Measurements from ENCODE around the gene RPL28.

RPL28 gene

DNA sequence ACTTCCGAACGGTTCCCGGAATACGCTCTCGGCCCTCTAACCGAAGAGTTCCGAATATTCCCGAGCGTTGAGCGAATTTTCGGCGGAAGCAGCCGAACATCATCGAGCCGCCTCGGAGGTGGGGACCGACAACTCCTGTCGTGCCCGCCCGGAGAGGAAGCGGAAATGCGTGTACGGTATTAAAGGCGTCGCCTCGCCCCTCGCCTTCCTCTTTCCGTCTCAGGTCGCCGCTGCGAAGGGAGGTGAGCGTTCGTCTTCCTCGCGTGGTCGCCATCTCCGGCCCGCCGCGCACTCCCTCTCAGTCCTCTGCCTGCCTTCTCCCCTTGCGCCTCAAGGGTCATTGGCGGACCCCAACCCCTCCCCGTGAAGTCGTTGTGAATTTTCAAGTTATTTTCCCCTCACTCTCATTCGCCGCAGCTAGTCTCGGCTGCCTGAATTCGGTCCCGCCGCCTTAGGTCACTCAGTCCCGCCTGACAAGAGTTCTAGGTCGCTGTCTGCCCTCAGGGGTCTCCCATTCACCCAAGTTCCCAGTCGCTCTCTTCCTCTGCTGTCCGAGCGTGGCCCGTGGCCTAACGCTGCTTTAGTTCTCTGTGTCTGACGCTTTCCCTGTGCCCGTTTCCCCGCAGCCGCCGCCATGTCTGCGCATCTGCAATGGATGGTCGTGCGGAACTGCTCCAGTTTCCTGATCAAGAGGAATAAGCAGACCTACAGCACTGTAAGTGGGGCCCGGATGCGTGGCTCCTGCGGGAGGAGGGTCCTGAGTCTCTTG is at the start of gene RPL28:
RPL28 (plus strand) TSS at position 209 of the 769 bp plus-strand sequence; CDS start at position 635, 426 bp downstream.
- peak; percentile 89 to 92 for DNase-seq

- DNase-seq, result no peak
These were observed 49.6 kb upstream of the RPL28 start for GRCh38 chr19:55336101-55336500.

DNA sequence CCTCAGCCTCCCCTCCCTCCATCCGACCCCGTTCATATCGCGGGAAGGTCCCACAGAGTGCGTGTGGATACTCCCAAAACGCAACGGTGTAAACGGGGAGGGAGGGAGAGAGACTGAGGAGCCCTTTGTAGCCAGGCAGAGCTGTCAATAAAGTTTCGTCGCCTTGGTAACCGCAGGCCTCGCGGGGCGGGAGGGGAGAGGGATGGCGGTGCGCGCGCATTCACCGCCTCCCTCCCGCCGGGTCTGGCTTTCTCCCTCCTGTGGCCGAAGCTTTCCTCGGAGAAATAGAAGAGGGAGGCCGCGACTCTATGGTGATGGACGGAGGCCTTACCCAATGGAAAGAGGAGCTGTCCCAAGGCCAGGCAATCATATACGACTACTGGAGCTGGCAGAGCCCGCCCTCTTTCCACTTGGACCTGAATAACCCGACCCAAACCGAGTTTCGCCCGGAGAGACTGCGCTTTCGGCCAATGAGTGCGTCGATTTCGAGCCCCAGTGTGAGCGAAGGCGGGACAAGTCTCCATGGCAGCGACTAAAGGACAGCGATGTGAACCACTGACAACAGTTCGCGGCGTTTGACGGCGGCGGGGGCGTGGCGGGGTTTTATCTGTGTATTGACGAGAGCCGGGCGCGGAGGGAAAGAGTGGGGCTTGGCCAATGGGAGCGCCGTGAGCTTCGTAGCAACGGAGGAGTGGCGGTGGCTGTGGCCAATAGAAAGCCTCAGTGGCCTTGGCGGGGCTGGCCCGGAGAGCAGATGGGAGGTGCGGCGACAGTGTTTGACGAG is 46.4 kb upstream of the RPL28 start, which contains the start of gene KMT5C:
KMT5C (plus strand) TSS at position 772 of the 784 bp plus-strand sequence. CDS start 2,061 bp downstream, outside the sequence.
- DNase-seq, result peak; percentile 98 to 100

- no peak for DNase-seq
These were observed 45.6 kb upstream of the RPL28 start for GRCh38 chr19:55339889-55340783.

- DNase-seq, result no peak
These were observed 45.0 kb upstream of the RPL28 start for GRCh38 chr19:55340784-55341147.

GRCh38 chr19:55341171-55341588 is 44.6 kb upstream of the RPL28 start:
- peak in 1 of 2 experiments; percentile 18 for DNase-seq

DNA sequence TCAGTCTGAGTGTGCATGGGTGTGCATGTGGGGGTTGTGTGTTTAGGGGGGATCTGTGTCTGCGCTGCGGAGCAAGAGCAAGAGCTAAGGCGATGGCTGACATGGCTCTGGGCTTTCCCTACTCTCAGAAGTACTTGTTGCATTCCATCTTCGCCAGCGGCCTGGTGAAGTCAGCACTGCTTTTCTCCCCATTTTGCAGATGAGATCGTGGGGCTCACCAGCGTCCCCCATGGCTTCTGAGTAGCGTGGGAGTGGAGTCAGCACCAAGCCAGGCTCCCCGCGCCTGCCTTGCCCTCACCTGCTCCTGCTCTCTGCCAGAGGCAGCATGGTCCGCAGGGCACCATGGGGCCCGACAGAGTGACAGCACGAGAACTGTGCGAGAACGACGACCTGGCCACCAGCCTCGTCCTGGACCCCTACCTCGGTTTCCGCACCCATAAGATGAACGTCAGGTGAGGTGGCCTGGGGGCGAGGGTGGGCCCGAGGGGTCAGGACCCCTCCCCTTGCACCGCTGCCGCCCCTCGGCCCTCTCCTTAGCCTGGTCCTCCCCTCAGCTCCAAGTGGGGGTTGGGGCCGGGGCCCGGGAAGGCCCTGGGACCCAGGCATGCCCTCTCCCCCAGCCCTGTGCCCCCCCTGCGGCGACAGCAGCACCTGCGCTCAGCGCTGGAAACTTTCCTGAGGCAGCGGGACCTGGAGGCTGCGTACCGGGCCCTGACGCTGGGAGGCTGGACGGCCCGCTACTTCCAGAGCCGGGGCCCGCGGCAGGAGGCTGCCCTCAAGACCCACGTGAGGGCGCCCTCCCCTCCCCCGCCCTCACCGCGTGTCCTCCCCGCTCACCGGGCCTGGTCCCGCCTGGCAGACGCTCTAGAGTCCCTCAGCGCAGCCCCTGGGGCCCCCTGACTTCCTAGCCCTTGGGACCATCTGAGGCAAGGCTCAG is 43.9 kb upstream of the RPL28 start:
- no peak for DNase-seq

DNA sequence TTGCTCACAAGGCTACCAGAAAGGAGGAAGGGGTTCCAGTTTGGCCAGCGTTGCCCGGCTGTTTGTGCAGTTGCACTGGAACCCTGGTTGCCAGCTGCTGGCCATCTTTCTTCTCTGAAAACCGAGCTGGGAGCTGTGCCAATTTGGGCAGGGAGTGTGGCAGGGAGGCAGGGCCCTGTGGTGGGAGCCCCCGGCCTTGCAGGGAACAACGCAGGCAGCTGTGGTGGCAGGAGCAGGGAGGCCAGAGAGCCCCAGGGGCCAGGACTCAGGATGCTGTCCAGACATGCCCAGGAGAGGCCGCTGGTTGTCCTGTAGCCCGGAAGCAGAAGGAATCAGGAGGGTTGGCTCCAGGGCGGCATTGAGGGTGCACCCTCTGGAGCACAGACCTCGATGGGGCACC is 41.3 kb upstream of the RPL28 start:
- no peak for DNase-seq

- DNase-seq, result no peak
These were observed 40.5 kb upstream of the RPL28 start for GRCh38 chr19:55345101-55345817.

DNA sequence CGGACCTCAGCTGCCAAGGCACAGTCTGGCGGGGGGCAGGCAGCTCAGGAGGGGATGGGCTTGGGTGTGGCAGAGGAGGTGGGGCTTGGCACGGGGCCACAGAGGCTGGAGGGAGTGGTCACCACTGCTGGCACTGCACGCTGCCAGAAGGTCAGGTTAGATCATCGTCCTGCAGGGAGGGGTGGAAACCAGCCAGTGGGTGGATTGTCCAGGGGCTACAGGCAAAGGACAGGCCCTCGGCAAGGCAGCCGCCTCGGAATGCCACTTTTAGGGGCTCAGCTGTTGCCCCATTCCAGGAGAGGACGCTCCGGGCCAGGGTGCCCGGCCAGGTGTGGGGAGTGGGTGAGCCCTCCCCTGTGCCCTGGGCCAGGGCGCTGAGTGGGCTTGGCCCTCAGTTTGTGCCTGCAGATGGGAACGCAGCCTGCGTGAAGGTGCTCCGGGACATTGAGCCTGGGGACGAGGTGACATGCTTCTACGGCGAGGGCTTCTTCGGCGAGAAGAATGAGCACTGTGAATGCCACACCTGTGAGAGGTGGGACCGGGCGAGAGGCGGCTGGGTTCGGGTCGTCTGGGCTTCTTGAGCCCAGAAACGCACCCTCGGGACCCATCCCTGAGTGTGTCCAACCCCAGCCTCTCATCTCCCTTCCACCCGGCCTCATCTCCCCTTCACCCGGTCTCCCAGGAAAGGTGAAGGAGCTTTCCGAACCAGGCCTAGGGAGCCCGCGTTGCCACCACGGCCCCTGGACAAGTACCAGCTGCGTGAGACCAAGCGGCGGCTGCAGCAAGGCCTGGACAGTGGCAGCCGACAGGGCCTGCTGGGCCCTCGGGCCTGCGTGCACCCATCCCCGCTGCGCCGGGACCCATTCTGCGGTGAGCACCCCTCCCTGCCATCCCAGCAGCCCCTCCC is 39.7 kb upstream of the RPL28 start:
- DNase-seq, result no peak

GRCh38 chr19:55346725-55347441 is 38.8 kb upstream of the RPL28 start:
- no peak for DNase-seq

DNA sequence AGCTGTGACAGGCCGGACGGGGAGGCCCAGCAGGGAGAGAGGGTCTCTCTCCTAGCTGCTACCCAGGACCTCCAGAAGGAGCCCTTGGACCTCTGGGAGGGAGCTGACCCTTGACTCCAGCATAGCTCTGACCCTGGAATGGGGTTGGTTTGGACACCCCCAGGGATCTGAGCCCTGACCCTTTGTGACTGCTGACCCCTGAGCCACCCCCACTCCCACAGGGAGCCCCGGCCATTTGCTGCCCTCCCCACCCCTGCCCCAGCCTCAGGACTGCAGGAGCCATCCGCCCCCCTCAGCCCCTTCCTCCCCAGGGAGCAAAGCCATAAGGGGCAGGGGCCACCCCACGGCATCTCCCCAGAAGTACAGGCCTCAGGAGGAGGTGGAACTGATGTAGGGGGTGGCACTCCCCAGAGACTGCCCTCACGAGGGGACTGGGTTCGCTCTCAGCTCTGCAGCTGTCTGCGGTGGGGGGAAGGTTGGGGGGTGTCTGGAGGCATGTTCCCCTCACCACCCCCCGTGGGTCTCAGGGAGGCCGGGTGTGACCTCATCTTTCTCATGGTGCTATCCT is 38.2 kb upstream of the RPL28 start:
- no peak for DNase-seq

- DNase-seq, result no peak
These were observed 37.3 kb upstream of the RPL28 start for GRCh38 chr19:55348317-55349034.

DNA sequence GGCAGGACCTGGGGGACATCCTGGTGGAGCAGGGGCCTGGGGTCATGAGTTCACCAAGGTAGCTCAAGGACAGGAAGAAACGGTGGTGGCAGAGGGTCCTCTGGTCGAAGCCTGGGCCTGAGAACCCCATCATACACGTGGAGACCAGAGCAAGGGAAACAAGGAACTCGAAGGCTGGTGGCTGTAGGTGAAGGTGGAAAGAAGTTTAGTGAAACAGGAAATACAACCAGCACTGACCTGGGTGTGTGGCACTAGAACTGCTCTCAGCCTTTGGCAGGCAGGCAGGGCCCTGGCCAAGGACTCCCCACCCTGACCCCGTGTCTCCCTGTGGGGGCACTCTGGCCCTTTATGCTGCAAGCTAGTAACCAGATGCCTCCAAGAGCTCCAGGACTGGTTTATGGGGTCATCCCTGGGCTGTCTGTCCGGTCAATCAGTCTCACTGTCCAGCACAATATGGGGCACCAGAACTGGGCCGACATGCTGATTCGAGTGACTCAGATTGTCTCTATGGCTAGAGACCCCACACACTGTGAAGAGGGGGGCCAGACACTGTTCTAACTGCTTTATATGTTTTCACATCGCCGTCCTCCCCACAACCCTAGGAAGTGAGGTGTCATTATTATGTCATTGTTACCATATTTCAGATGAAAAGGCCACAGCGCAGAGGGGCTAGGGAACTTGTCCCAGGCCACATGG is 35.0 kb upstream of the RPL28 start:
- DNase-seq, result no peak

GRCh38 chr19:55352040-55352439 is 33.7 kb upstream of the RPL28 start:
- no peak for DNase-seq

GRCh38 chr19:55352549-55353145 is 33.1 kb upstream of the RPL28 start:
- DNase-seq, result no peak

DNA sequence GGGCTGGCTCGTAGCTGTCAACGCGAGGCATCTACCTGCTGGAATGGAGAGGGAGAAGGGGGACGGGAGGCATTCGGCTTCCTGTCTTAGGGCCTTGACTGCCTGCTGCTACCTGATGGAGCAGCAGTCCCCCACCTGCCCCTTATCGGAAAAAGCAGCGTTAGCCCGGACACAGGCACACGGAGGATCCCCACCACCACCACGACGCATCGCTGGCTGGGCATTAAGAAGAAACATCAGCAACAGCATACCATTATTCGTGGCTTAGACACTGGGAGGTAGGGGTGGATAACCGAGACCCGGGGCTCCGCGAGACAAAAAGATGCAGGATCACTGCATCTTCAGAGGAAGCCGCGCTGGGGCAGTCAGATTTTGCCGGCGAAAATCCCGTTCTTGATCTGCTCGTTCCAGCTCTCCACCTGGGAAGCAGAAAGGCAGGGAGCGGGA is 32.4 kb upstream of the RPL28 start:
- no peak for DNase-seq
